ENCODE results near the gene DNAJC21.

The DNAJC21 gene

GRCh38 chr5:34976347-34976746, 47.0 kb downstream of the DNAJC21 start:
- Histone ChIP-seq H3K27me3 (ENCODE audit: low read length) (no peaks in the 10 kb centered on the region), H3K4me3 (ENCODE audit: insufficient read depth, low read length, poor library complexity, severe bottlenecking) (no peak overlapping the region), H3K4me2 (ENCODE audit: low read depth, low read length, poor library complexity, severe bottlenecking) (no peak overlapping the region), H3K36me3 (ENCODE audit: low read length) (no peaks in the 10 kb centered on the region), H3F3A (ENCODE audit: insufficient read depth) (no peaks in the 10 kb centered on the region), H3K79me2 (ENCODE audit: insufficient read depth, low read length) (no peaks in the 10 kb centered on the region), H3K9ac (ENCODE audit: low read length) (no peak overlapping the region), H4K20me1 (ENCODE audit: low read depth, low read length) (no peaks in the 10 kb centered on the region), H3K9me2 (replicated peaks; ENCODE audit: insufficient read depth, low read length) (no peaks in the 10 kb centered on the region), H3K27ac (ENCODE audit: low read depth, low read length) (no peak overlapping the region), H3K9me3 (ENCODE audit: insufficient read depth, low read length) (no peaks in the 10 kb centered on the region; the same call in 1 of the 2 replicates), H2AFZ (ENCODE audit: low read depth, low read length, severe bottlenecking) (no peak overlapping the region)
- no peak for TF ChIP-seq EZH2phosphoT487 (conservative IDR thresholded peaks at IDR 0.05; ENCODE audit: low read length)

DNA sequence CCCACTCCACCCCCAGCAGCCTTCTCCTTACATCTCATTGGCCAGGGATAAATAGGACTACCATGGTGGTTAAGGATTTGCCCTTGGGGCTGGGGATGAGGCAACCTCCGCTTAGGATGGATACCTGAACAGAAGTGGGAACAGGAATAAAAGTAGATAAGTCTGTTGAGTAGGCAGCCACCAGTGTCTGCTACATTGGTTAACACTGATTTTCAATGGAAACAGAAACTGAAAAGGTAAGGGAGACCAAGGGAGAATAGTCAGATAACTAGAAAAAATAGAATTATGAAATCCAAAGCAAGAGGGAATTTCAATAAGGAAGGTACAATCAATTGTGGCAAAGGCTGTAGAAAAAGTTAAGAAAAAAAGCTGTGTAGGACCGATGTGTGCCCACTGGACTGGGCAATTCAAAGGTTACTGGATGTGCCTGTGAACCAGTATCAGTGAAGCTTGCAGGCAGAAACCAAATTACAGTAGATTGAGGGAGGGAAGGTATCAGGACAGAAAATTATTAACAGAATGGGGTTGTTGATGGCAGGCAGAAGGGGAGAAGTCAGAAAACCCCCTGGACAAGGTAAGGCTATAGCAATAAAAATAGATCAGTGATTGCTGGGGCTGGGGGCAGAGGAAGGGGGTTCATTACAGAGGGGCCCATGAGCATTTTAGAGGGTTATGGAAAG, 48.7 kb downstream of the DNAJC21 start:
- no peak overlapping the region for H3K4me2 ChIP-seq (ENCODE audit: low read depth, low read length, poor library complexity, severe bottlenecking)
- TF ChIP-seq CTCF (IDR thresholded peaks at IDR 0.05; ENCODE audit: insufficient read depth, low read length, poor library complexity, severe bottlenecking): no peak
- no peak for TF ChIP-seq EZH2phosphoT487 (conservative IDR thresholded peaks at IDR 0.05; ENCODE audit: low read length)
- no peak overlapping the region for H3K27ac ChIP-seq (ENCODE audit: low read depth, low read length)
- no peak overlapping the region for H3K4me3 ChIP-seq (ENCODE audit: insufficient read depth, low read length, poor library complexity, severe bottlenecking)
- no peaks in the 10 kb centered on the region for H3K36me3 ChIP-seq (ENCODE audit: low read length)
- no peaks in the 10 kb centered on the region for H3K27me3 ChIP-seq (ENCODE audit: low read length)
- no peaks in the 10 kb centered on the region; the same call in 1 of the 2 replicates for H3K9me3 ChIP-seq (ENCODE audit: insufficient read depth, low read length)
- no peak overlapping the region for H2AFZ ChIP-seq (ENCODE audit: low read depth, low read length, severe bottlenecking)
- H3K79me2 ChIP-seq (ENCODE audit: insufficient read depth, low read length): no peaks in the 10 kb centered on the region
- no peaks in the 10 kb centered on the region for H4K20me1 ChIP-seq (ENCODE audit: low read depth, low read length)
- no peaks in the 10 kb centered on the region for H3K9me2 ChIP-seq (replicated peaks; ENCODE audit: insufficient read depth, low read length)
- no peaks in the 10 kb centered on the region for H3F3A ChIP-seq (ENCODE audit: insufficient read depth)
- H3K9ac ChIP-seq (ENCODE audit: low read length): no peak overlapping the region

DNA sequence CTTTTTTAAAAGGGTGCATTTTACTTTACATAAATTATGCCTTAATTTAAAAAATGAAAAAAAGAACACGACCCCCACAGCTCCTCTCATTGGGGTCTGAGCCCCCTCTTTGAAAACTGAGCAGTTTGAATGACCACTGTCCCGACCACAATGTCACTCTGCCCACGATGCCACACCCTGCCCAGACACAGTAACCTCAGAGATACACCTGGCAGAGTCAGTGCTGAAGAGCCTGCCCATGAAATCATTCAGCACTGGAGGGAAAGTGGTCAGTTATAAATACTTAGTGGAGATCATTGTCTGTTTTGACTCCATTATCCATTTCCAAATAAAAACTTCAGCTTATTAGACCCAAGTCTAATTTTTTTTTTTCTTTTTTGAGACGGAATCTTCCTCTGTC, 49.3 kb downstream of the DNAJC21 start:
- no peaks in the 10 kb centered on the region for H3K79me2 ChIP-seq (ENCODE audit: insufficient read depth, low read length)
- no peaks in the 10 kb centered on the region; the same call in 1 of the 2 replicates for H3K9me3 ChIP-seq (ENCODE audit: insufficient read depth, low read length)
- H3K9me2 ChIP-seq (replicated peaks; ENCODE audit: insufficient read depth, low read length): no peaks in the 10 kb centered on the region
- no peak overlapping the region for H3K4me2 ChIP-seq (ENCODE audit: low read depth, low read length, poor library complexity, severe bottlenecking)
- H2AFZ ChIP-seq (ENCODE audit: low read depth, low read length, severe bottlenecking): no peak overlapping the region
- no peak overlapping the region for H3K9ac ChIP-seq (ENCODE audit: low read length)
- H3K27me3 ChIP-seq (ENCODE audit: low read length): no peaks in the 10 kb centered on the region
- H3F3A ChIP-seq (ENCODE audit: insufficient read depth): no peaks in the 10 kb centered on the region
- no peak overlapping the region for H3K27ac ChIP-seq (ENCODE audit: low read depth, low read length)
- no peaks in the 10 kb centered on the region for H4K20me1 ChIP-seq (ENCODE audit: low read depth, low read length)
- TF ChIP-seq CTCF (IDR thresholded peaks at IDR 0.05; ENCODE audit: insufficient read depth, low read length, poor library complexity, severe bottlenecking): no peak
- TF ChIP-seq EZH2phosphoT487 (conservative IDR thresholded peaks at IDR 0.05; ENCODE audit: low read length): no peak
- H3K36me3 ChIP-seq (ENCODE audit: low read length): no peaks in the 10 kb centered on the region
- H3K4me3 ChIP-seq (ENCODE audit: insufficient read depth, low read length, poor library complexity, severe bottlenecking): no peak overlapping the region

GRCh38 chr5:34982823-34983222, 53.5 kb downstream of the DNAJC21 start:
- H3K27me3 ChIP-seq (ENCODE audit: low read length): no peaks in the 10 kb centered on the region
- H3K9ac ChIP-seq (ENCODE audit: low read length): no peak overlapping the region
- no peak overlapping the region for H3K4me2 ChIP-seq (ENCODE audit: low read depth, low read length, poor library complexity, severe bottlenecking)
- no peak overlapping the region for H3K4me3 ChIP-seq (ENCODE audit: insufficient read depth, low read length, poor library complexity, severe bottlenecking)
- no peaks in the 10 kb centered on the region for H3F3A ChIP-seq (ENCODE audit: insufficient read depth)
- no peaks in the 10 kb centered on the region for H3K79me2 ChIP-seq (ENCODE audit: insufficient read depth, low read length)
- H3K27ac ChIP-seq (ENCODE audit: low read depth, low read length): no peak overlapping the region
- no peak overlapping the region for H2AFZ ChIP-seq (ENCODE audit: low read depth, low read length, severe bottlenecking)
- no peak for TF ChIP-seq CTCF (IDR thresholded peaks at IDR 0.05; ENCODE audit: insufficient read depth, low read length, poor library complexity, severe bottlenecking)
- no peak for TF ChIP-seq EZH2phosphoT487 (conservative IDR thresholded peaks at IDR 0.05; ENCODE audit: low read length)
- H3K9me2 ChIP-seq (replicated peaks; ENCODE audit: insufficient read depth, low read length): no peaks in the 10 kb centered on the region
- H4K20me1 ChIP-seq (ENCODE audit: low read depth, low read length): no peaks in the 10 kb centered on the region
- 0 out of 2 replicates have a peak, but pooled peaks cover 3% of the 10 kb centered on the region for H3K36me3 ChIP-seq (ENCODE audit: low read length)
- peaks cover 14% of the 10 kb centered on the region; the same call in 1 of the 2 replicates for H3K9me3 ChIP-seq (ENCODE audit: insufficient read depth, low read length)
